ENCODE data around the gene ENOPH1.
"Not testable (repeated sequence)": the region's sequence is repeated elsewhere in the genome, so short reads cannot be mapped to it uniquely, and the experiment has no call there.

ENOPH1 gene

DNA sequence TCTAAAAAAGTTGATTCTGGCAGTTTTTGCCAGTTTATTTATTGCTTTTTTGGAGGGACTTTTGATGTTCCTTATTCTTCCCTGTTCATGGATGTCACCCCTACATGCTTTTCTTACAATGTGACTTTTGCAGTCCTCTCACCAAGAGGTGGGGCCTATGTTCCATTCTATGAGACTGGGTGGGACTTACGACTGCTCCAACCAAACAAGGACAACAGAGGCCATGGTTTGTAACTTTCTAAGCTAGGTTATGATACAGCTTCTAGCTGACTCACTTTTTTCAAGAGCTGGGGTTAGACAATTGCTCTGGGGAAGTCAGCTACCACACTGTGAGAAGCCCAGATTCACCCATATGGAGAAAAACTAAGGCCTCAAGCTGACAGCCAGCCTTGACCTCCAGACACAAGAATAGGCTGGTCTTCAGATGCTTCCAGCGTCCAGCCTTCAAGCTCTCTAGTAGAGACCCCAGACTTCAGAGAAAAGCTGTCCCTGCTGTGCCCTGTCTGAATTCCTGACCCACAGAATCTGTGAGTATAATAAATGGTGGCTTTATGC, 39.5 kb downstream of the ENOPH1 start:
- no peak for DNase-seq (ENCODE audit: low read depth in 2 of 2, low spot score in 1 of 2)

DNA sequence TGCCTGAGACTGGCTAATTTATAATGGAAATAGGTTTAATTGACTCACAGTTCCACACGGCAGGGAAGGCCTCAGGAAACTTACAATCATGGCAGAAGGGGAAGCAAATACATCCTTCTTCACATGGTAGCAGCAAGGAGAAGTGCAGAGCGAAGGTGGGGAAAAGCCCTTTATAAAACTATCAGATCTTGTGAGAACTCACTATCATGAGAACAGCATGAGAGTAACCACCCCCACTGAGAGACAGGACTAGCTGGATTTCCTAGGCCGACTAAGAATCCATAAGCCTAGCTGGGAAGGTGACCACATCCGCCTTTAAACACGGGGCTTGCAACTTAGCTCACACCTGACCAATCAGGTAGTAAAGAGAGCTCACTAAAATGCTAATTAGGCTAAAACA, 42.7 kb downstream of the ENOPH1 start:
- DNase-seq (ENCODE audit: low read depth in 2 of 2, low spot score in 1 of 2), result not testable (repeated sequence)

DNA sequence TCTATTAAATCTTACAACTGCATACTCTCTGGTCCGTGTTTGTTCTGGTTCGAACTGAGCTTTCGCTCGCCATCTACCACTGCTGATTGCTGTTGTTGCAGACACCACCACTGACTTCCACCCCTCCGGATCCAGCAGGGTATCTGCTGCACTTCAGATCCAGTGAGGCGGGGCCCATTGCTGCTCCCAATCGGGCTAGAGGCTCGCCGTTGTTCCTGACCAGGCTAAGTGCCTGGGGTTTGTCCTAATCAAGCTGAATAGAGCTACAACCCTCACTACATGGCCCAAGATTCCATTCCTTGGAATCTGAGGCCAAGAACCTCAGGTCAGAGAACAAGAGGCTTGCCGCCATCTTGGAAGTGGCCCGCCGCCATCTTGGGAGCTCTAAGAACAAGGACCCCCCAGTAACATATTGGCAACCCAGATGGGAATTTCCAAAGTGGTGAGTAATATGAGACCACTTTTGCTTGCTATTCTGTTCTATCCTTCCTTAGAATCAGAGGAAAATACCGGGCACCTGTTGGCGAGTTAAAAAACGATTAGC, 43.3 kb downstream of the ENOPH1 start:
- no peak for DNase-seq (ENCODE audit: low read depth in 2 of 2, low spot score in 1 of 2)

DNA sequence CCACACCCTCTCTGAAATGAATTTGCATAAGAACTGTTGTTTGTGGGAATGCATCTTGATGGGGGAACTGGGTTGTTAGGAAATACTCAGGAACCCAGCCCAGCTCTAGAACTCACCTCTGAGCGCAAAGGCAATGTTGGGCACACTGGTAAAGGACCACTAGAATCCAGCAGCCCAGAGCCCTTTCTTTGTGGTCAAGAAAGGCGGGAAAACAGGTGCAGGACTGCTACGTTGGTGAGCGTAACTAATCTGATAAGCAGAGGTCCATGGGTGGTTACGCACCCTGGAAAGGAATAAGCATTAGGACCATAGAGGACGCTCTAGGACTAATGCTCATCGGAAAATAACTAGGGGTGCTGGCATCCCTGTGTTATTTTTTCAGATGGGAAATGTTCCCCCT, 45.5 kb downstream of the ENOPH1 start:
- DNase-seq (ENCODE audit: low read depth in 2 of 2, low spot score in 1 of 2), result not testable (repeated sequence)

DNA sequence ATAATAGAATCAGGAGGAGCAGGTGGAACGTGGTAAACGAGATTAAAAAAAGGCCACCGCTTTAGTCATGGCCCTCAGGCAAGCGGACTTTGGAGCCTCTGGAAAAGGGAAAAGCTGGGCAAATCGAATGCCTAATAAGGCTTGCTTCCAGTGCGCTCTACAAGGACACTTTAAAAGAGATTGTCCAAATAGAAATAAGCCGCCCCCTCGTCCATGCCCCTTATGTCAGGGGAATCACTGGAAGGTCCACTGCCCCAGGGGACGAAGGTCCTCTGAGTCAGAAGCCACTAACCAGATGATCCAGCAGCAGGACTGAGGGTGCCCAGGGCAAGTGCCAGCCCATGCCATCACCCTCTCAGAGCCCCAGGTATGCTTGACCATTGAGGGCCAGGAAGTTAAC, 47.1 kb downstream of the ENOPH1 start:
- not testable (repeated sequence) for DNase-seq (ENCODE audit: low read depth in 2 of 2, low spot score in 1 of 2)

DNA sequence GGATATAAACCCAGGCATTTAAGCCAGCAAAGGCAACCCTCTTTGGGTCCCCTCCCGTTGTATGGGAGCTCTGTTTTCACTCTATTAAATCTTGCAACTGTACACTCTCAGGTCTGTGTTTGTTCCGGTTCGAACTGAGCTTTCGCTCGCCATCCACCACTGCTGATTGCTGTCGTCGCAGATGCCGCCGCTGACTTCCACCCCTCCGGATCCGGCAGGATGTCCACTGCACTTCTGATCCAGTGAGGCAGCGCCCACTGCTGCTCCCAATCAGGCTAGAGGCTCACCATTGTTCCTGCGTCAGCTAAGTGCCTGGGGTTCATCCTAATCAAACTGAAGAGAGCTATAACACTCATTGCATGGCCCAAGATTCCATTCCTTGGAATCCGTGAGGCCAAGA, 49.2 kb downstream of the ENOPH1 start:
- DNase-seq (ENCODE audit: low read depth in 2 of 2, low spot score in 1 of 2), result no peak

DNA sequence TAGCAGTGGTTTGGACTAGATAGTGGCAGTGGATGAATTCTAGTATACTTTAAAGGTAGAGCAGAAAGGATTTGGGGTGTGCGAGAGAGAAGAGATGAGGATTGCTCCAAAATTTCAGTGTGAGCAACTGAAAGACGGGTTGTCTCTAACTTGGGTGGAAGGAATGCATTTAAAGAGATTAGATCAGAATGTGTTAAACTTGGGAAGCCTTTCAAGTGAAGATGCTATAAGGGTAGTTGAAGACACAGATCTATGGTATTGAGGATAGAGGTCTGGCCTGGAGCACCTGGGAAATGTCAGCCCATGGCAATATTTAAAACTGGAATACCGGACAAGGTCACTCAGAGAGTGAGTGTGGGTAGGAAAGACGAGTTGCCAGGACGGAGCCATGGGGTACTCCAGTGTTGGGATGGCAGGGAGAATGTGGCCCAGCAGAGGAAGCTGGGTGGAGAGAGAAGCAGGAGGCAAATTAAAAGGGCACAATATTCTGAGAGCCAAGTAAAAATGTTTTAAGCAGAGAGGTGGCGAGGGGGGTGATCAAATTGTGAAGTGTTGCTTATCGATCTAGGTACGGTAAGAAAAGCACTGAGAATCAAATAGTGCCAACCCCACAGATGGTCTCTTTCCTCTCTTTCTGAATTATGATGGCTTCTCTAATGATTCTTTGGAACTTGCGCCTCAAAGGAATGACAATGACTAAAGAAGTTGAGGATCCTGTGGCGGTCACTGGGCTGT, 50.5 kb downstream of the ENOPH1 start:
- no peak for DNase-seq (ENCODE audit: low read depth in 2 of 2, low spot score in 1 of 2)

DNA sequence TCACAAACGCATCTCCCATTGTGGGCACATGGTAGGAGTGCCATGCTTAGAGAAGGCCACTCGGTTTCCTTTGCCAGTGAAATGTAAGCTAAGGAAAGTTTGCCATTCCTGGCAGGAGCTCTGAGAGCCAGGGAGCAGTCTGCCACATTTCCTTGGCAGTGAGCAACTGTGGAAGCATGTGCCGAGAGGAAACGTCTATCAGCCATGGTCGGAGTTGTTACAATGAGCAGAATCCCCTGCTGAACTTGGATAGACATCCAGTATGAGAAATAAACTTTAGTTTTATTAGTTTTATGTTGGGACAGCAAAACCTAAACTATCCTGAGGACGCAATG, 51.1 kb downstream of the ENOPH1 start:
- DNase-seq (ENCODE audit: low read depth in 2 of 2, low spot score in 1 of 2), result no peak

DNA sequence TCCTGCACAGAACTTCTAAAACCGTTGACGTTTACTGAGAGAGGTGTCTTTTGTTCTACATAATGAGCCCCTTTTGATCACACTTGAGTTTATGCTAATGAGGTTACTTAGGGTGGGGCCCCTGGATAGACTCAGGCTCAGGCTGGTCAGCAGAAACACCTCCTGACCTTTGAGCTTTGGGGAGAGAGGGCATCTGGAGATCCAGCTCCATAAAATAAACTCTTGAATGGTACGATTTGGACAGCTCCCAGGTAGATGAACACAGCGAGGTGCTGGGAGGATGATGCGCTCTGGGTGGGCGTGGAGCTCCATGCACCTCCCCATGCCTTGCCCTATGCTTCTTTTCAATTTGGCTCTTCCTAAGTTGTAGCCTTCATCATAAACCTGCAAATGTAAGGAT, 52.0 kb downstream of the ENOPH1 start:
- DNase-seq (ENCODE audit: low read depth in 2 of 2, low spot score in 1 of 2), result no peak

DNA sequence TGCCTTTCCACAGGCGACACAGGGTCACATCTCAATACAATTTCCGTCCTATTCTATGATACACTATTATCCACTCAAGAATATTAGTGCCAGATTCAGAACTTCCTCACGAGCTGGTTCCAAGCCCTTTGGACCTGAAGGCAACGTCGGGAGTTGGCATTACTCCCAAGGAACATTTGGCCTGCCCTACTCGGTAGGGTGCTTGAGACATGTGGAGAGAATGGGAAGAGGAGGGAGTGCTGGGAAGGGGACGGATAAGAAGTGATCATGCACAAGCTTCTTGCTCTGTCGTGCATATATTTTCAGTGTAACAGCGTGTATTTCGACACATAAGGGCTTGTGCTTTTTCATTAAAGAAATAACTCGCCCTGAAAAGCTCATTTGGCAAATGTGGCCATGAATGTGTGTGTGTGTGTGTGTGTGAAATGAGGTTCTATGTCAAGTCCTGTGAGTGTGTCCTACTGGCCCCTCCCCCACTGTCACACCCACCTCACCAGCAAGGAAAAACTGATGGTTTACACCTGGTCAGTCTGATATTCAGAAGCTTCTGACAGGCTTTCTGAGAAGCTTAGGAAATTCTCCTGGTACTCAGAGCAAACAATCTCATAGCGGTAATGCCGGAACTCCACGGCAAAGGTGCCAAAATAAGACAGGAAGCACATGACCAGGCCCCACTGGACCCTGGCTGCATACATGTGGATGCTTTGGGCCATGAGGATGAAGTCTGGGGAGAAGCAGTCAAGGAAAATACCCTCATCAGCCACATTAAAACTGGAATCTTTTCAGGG, 54.8 kb downstream of the ENOPH1 start:
- DNase-seq (ENCODE audit: low read depth in 2 of 2, low spot score in 1 of 2), result no peak

DNA sequence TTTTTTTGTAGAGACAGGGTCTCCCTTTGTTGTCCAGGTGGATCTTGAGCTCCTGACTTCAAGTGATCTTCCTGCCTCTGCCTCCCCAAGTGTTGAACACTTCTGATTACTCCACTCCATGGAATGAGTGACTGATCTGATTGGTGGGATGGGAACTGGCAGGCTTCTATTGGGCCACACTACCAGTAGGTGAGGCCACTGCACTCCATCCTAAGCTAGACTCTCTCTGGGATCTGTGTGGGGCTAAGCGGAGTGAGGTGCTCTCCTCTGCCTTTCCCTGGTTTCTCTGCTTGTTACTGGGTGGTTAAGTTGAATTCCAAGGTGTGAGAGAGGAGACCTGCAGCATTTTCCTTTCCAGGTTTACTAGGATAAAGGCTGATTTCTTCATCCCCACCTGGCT, 58.7 kb downstream of the ENOPH1 start:
- DNase-seq (ENCODE audit: low read depth in 2 of 2, low spot score in 1 of 2), result no peak

DNA sequence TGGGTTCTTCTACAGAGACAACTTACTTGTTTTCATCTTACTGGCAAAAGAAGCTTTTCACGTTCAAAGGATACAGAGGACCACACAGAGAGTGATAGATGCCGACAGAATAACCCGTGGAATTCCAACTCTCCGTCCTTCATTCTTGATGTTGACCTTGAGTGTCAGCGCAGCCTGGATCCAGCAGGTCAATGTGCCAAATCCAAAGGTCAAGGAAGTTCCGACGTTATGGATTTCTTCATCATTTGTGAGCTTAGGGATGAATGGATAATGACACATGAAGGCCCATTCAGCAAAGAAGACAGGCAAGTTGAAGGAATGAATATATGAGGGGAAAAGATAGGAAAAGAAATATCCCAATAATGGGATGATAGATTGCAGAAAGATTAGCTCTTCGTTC, 59.6 kb downstream of the ENOPH1 start:
- no peak for DNase-seq (ENCODE audit: low read depth in 2 of 2, low spot score in 1 of 2)

DNA sequence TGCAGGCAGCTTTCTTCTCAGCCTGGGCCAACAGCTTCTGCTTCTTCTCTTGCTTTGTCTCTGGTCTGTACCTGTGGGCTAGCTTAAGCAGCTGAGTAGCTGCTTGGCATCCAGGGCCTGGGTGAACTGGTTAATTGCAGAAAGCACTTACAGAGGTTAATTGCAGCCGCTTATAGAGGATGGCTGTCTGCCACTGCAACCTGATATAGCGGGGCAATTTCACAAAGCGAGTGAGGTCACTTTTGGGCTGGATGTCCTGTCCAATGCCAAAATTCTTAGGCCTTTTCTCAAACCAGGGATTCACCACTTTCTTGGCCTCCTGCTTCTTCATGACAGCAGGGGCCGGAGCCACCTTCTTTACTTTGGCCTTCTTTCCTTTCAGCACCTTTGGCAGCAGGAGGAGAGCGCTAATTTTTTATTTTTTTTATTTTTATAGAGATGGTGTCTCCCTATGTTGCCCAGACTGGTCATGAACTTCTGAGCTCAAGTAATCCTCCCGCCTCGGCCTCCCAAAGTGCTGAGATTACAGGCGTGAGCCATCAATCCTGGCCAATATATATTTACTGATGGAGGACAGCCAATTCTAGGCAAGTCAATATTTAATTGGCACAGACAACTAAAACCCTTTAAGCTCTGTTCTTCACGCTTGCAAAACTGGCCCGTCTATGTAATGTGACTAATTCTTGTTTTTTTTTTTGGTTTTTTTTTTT, 61.0 kb downstream of the ENOPH1 start:
- no peak for DNase-seq (ENCODE audit: low read depth in 2 of 2, low spot score in 1 of 2)

DNA sequence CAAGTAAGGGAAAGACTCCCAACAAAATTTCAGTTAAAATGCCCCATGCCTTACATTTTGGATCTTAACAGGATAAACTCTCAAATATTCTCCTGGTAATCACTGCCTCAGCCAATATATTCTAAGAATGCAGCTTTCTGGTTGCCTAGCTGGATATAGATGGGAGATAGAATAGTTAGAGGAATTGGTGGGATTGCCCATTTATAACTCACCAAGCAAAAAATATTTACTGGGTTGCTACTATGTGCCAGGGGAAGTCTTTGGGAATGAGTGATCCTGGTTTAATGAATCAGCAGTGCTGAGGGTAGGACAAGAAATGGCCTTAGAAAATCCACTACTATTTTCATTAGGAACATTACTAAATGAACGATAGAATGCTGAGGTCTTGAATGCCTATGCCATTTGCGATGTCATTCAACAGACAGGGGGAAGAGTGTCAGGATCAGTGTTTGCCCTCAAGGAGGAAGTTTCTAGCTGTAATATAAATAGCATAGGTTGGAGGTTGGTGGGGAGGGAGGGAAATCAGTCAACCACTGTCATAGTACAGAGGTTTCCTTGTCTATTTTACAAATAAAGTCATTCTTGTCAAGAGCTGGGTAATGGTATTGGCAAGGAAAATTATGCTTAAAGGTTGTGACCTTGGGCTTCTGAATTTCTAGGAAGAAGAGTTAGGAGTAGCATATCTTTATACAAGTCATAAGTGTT, 63.5 kb downstream of the ENOPH1 start:
- no peak for DNase-seq (ENCODE audit: low read depth in 2 of 2, low spot score in 1 of 2)

DNA sequence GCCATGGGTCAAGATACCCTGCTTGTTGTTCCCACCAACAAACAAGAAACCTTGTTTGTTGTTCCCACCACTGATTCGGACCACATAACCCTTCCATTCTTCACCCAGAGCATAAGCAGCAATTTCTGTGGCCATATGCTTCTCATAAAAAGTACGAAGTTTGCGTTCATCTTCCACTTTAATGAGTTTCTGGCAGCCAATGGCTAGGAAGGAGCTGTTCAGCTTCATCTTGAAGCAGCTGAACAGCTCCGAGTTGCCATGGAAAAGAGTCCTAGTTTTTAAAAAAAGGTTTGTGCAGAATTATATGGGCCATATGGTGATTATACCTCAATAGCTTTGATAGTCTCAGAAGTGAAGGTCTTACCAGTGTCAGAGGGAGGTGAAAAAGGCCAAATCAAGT, 65.3 kb downstream of the ENOPH1 start:
- no peak for DNase-seq (ENCODE audit: low read depth in 2 of 2, low spot score in 1 of 2)

DNA sequence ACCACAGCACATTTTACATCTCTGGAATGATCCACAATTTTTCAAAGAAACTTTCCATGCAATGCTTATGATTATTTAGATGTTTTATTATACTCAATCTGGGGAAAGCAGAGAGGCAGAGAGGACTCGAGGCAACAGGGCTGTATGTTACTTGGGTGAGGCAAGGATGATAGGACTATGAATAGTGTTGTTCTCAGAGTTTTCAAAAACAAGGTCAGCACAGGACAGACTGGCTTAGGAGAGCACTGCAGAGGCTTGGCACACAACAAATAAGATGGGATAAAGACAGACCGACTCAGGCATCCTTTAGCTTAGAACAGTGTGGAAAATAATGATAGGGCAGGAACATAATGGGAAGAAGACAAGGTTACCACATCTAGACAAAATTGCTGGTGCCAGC, 66.0 kb downstream of the ENOPH1 start:
- DNase-seq (ENCODE audit: low read depth in 2 of 2, low spot score in 1 of 2), result no peak

DNA sequence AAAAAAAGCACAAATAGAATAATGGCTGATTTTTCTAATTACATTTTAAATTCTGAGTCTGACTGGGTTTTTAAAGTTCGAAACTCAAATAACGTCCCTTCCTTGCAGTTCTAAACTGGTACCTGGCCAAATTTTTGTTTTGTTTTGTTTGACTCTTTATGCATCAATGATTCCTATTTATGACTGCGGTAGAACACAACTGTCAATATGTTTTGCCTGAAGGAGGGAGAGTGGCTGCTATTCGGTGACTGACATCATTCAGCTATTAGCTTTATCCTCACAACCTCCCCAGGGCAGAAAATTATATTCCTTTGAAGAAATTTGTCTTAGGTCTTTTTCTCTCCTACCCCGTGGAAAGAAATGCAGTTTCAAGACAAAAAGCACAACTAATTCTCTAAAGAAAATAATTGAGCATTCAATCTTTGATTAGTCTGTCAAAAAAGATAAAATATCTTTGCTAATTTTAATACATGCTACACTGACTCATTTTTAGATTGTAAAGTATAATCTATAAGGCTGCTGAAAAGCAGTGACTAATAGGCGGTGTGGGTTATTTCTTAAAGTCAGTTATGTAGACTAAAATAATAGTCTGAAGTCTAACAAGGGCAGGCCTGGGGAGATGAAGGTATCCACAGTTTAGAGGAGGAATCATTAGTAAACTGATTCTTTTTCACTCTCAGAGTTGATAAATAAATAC, 69.5 kb downstream of the ENOPH1 start:
- no peak for DNase-seq (ENCODE audit: low read depth in 2 of 2, low spot score in 1 of 2)

DNA sequence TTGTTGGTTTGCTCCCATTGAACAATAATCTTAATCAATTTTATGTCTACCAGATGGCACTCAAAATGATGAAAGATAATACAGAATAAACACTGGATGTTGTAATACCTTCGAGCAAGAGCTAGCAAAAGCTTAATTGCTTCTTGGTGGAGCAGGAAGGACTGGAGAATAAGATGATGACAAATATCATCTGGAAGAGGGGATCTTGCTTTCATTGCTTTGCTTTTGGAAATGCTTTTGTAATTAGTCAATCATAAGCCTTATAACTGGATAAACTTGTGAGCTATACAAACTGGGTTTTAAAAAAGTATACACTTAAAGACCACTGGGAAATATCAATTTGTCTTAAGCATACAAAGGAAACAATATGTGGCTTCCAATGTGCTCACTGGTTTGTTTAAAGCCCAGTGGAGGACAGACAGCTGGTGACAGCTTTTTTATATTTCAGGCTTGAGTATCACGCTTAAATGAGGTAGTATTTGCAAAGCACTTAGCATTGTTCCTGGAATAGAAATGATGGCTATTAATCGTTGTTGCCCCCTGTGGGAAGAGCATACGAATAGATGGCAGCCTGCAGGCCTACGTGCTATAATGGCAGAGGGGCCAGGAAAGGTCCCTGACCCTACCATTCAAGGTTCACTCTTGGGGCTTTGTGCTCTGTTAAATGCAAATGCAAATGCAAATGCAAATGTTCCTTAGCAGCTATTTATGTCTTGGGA, 70.2 kb downstream of the ENOPH1 start:
- no peak for DNase-seq (ENCODE audit: low read depth in 2 of 2, low spot score in 1 of 2)

DNA sequence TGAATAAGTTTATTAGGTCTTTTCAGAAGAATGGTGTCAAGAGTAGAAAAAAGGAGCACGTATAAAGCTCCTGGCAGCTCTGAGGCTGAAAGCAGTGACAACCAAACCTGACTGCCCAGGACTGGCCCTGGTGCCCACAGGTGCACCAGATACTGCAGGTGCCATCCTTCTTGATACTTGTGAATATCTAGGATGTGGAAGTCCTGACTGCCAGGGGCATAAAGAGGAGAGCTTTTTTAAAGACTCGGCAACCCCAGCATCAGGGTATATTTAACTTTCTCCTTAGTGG, 70.7 kb downstream of the ENOPH1 start:
- DNase-seq (ENCODE audit: low read depth in 2 of 2, low spot score in 1 of 2), result no peak

DNA sequence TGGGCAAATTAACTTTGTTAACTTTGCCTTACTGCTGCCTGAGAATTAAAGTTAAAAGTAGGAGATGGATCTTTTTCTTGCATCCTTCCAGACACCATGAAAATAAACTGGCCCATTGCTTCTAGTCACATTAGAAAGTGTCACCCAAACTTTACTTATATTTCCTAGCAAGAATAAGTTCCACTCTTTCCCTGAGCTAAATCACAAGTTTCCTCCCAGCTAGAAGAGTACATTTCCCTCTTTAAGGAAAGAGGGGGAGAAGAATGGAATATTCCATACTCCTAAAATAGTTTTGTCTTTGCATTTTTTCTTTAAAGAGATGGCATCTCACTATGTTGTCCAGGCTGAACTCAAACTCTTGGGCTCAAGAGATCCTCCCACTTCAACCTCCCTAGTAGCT, 77.6 kb downstream of the ENOPH1 start:
- DNase-seq (ENCODE audit: low read depth in 2 of 2, low spot score in 1 of 2), result no peak
